Measurements from ENCODE around the gene FUCA1.
"Not testable (repeated sequence)": the region's sequence is repeated elsewhere in the genome, so short reads cannot be mapped to it uniquely, and the experiment has no call there.

FUCA1 gene

DNA sequence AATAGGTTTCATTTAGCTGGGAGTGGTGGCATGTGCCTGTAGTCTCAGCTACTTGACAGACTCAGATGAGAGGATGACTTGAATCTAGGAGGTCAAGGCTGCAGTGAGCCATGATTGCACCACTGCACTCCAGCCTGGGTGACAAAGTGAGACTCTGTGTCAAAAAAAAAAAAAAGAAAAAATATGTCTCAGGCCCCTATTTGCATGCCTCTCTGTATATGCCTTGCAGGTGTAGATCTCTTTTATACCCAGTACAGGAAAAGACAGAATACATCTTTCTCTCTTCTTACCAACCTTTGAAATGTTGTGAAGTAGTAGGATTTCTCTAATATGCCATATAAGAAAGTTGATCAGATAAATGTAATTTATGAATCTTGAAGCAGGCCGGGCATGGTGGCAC is 38.6 kb upstream of the FUCA1 start:
- no peak overlapping the region for H3K4me3 ChIP-seq (ENCODE audit: low read depth in 1 of 2, low read length in 1 of 2)
- TF ChIP-seq, protein P1, sequence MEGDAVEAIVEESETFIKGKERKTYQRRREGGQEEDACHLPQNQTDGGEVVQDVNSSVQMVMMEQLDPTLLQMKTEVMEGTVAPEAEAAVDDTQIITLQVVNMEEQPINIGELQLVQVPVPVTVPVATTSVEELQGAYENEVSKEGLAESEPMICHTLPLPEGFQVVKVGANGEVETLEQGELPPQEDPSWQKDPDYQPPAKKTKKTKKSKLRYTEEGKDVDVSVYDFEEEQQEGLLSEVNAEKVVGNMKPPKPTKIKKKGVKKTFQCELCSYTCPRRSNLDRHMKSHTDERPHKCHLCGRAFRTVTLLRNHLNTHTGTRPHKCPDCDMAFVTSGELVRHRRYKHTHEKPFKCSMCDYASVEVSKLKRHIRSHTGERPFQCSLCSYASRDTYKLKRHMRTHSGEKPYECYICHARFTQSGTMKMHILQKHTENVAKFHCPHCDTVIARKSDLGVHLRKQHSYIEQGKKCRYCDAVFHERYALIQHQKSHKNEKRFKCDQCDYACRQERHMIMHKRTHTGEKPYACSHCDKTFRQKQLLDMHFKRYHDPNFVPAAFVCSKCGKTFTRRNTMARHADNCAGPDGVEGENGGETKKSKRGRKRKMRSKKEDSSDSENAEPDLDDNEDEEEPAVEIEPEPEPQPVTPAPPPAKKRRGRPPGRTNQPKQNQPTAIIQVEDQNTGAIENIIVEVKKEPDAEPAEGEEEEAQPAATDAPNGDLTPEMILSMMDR (IDR thresholded peaks at IDR 0.05): no peak
- H3K9me3 ChIP-seq: no peaks in the 10 kb centered on the region
- H3K27ac ChIP-seq: no peak overlapping the region
- H3K36me3 ChIP-seq: no peaks in the 10 kb centered on the region
- H3K27me3 ChIP-seq: peaks cover 43% of the 10 kb centered on the region
- peaks cover 27 to 34% of the 10 kb centered on the region in 2 experiments for H3K4me1 ChIP-seq (ENCODE audit: control insufficient read depth in 1 of 2, insufficient read depth in 1 of 2, low read depth in 1 of 2, low read length in 1 of 2)

DNA sequence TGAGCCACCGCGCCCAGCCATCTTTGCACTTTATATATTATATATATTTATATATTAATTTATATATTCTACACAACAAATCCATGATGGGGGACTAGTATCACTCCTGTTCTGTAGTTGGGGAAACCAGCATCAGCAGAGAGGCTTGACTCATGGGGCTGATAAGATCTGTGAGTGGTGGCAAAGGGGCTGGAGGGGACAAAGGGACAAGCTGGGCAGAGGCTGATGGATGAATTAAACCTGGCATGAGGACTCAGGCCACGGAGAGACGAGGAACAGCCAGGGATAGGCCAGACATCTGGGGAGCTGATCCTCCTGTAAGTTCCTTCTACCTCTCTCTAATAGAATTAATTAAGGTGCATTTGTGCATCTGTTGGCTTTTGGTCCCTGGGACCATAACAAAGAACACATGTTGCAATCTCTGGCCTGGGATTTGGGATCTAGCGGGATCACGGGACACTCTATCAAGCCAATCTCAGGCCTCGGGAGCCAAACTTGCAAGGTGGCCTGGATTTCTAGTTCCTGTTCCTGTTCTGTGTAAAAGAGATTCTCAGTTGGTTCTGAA is 37.5 kb upstream of the FUCA1 start:
- Histone ChIP-seq H3K36me3 (no peaks in the 10 kb centered on the region), H3K9me3 (no peaks in the 10 kb centered on the region), H3K4me3 (ENCODE audit: low read depth in 1 of 2, low read length in 1 of 2) (no peak overlapping the region), H3K4me1 (ENCODE audit: control insufficient read depth in 1 of 2, insufficient read depth in 1 of 2, low read depth in 1 of 2, low read length in 1 of 2) (peaks cover 16 to 23% of the 10 kb centered on the region in 2 experiments), H3K27ac (no peak overlapping the region), H3K27me3 (peaks cover 55% of the 10 kb centered on the region)
- TF ChIP-seq, protein P1 (IDR thresholded peaks at IDR 0.05): no peak

DNA sequence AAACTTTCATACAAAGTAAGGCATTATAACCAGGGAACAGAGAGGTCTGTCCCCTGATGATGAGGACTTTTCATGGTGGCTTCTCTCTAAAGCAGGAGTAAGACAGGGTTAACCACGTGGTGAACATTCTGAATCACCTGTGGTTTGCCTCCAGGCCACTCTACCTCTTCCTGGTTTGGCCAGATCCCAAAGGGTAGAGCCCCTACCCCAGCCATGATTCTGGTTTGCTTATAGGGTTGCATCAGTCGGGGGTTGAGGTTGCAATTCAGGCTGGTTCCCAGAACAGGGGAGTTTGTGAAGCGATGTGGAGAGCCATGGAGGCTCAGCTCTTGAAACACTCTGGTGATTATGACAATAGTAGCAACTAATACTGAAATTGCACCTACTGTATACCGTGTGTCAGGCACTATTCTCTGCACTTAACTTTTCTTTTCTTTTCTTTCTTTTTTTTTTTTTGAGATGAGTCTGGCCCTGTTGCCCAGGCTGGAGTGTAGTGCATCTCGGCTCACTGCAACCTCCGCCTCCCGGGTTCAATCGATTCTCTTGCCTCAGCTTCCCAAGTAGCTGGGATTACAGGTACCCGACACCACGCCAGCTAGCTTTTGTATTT is 36.8 kb upstream of the FUCA1 start:
- TF ChIP-seq, protein P1 (IDR thresholded peaks at IDR 0.05): no peak
- no peaks in the 10 kb centered on the region for H3K9me3 ChIP-seq

DNA sequence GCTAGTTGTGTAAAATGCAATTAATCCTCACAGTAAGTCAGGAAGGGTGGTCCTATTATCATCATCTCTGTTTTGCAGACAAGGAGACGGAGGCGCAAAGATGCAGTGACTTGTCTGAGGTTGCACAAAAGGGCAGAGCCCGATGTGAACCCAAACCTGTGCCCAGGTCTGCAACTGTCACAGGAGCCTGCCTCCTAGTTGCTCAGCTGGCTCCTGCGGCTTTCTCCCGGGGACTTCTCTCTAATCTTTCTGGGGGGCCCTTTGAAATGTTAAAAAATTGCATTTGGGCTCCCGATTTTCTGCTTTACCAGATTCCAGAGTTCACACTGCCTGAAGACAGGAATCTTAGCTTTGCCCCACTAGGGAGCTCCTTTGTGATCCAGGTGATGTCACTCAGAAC is 35.7 kb upstream of the FUCA1 start:
- Histone ChIP-seq H3K36me3 (no peaks in the 10 kb centered on the region), H3K27me3 (peaks cover 59% of the 10 kb centered on the region), H3K4me3 (ENCODE audit: low read depth in 1 of 2, low read length in 1 of 2) (no peak overlapping the region), H3K9me3 (no peaks in the 10 kb centered on the region), H3K27ac (no peak overlapping the region), H3K4me1 (ENCODE audit: control insufficient read depth in 1 of 2, insufficient read depth in 1 of 2, low read depth in 1 of 2, low read length in 1 of 2) (peaks cover 5 to 14% of the 10 kb centered on the region in 2 experiments)
- TF ChIP-seq, protein P1 (IDR thresholded peaks at IDR 0.05): no peak

More for the DNA sequence above, 36.8 kb upstream of the FUCA1 start:
- no peak overlapping the region for H3K4me3 ChIP-seq (ENCODE audit: low read depth in 1 of 2, low read length in 1 of 2)
- peaks cover 59% of the 10 kb centered on the region for H3K27me3 ChIP-seq
- no peaks in the 10 kb centered on the region for H3K36me3 ChIP-seq
- peaks cover 16 to 23% of the 10 kb centered on the region in 2 experiments for H3K4me1 ChIP-seq (ENCODE audit: control insufficient read depth in 1 of 2, insufficient read depth in 1 of 2, low read depth in 1 of 2, low read length in 1 of 2)
- no peak overlapping the region for H3K27ac ChIP-seq

DNA sequence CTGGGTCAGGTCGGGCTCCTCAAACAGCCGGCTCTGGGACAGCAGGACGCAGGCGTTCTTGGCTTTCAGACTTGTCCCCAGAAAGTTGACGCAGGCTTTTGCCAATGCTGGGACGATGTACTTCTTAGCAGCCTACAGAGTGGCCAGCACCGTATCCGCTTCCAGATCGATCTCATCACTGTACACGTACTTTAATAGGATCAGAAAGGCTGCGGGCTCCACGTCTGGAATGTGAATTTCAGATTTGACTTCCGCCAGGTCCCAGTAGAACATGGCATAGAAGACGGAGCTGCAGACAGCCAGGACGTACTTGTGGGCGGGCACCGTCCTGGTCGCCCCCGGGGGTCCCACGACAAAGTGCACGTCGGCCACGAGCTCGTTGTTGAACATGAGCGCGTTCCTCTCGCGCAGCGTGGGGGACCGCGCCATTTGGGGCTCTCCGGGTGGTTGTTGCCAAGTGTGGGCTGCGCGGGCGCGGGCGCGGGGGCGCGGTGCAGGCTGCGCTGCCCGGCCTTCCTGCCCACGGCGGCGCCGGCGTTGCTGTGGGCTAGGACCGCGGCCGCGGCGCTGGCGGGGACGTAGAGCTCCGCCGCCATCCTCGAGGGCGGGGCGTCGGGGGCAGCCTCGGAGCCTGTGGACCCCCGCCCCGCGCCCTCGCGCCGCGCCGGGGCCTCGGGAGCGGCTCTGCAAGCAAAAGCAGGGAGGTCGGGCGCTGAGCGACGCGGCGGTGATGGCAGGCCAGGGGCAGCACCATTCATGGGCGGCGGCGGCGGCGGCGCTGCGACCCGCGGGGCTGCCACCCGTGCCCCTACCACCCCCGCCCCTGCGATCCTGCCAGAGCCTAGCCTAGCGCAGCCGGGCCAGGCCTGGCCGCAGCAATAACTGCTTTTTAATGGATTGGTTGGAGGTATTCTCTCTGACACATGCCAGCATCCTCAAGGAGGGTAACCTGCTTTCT is 34.5 kb upstream of the FUCA1 start:
- Histone ChIP-seq H3K27ac (no peak overlapping the region), H3K36me3 (no peaks in the 10 kb centered on the region), H3K4me1 (ENCODE audit: control insufficient read depth in 1 of 2, insufficient read depth in 1 of 2, low read depth in 1 of 2, low read length in 1 of 2) (peaks cover 4 to 7% of the 10 kb centered on the region in 2 experiments), H3K27me3 (peaks cover 59% of the 10 kb centered on the region), H3K9me3 (no peaks in the 10 kb centered on the region), H3K4me3 (ENCODE audit: low read depth in 1 of 2, low read length in 1 of 2) (peak overlapping the region; percentile 8 to 28)
- TF ChIP-seq, protein P1 (IDR thresholded peaks at IDR 0.05): no peak

DNA sequence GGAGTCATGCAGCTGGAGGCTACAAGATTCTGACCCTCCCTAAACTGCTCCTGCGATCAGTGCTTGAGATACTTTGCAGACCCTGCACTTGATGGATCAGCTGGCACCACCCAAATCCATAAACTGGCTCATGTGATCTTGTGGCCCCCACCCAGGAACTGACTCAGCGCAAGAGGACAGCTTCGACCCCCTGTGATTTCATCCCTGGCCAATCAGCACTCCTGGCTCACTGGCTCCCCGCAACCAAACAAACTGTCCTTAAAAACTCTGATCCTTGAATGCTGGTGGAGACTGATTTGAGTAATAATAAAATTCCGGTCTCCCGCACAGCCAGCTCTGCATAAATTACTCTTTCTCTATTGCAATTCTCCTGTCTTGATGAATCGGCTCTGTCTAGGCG is 31.9 kb upstream of the FUCA1 start:
- H3K4me1 ChIP-seq (ENCODE audit: control insufficient read depth in 1 of 2, insufficient read depth in 1 of 2, low read depth in 1 of 2, low read length in 1 of 2): peaks cover 30 to 33% of the 10 kb centered on the region in 2 experiments
- peaks cover 48% of the 10 kb centered on the region for H3K27me3 ChIP-seq
- H3K36me3 ChIP-seq; H3K9me3 ChIP-seq; H3K27ac ChIP-seq; H3K4me3 ChIP-seq (ENCODE audit: low read depth in 1 of 2, low read length in 1 of 2): not testable (repeated sequence)
